H9 (cell line): ENCODE measurements around the gene FKBP11. TPM values are rescaled to one million over a fixed set of nuclear protein-coding genes. Genes with fewer than 3 reads are reported as not detected.

Experiments
- DNase-seq: peaks from one replicate; pipeline ENCODE4 v3.0.0-alpha.2; 2017
- H2AFZ ChIP-seq: one replicate; pipeline ENCODE4 v1.6.1; 2013; ENCODE audit warnings: mild to moderate bottlenecking, low read length, control low read depth, moderate library complexity
- H2AK5ac ChIP-seq: 2 replicates; pipeline ENCODE4 v1.6.1; 2013; ENCODE audit warnings: low read length, control low read depth, mixed read lengths; ENCODE audit not compliant: insufficient read length
- H2BK120ac ChIP-seq: one replicate; pipeline ENCODE4 v1.6.1; 2013; ENCODE audit warnings: low read depth, mild to moderate bottlenecking, low read length, control low read depth, inconsistent platforms; ENCODE audit not compliant: poor library complexity, severe bottlenecking
- H2BK12ac ChIP-seq: 2 replicates; pipeline ENCODE4 v1.6.1; 2013; ENCODE audit warnings: low read length, control low read depth, mixed read lengths, low read depth; ENCODE audit not compliant: insufficient read length
- H2BK15ac ChIP-seq: 2 replicates; pipeline ENCODE4 v1.6.1; 2013; ENCODE audit warnings: low read depth, low read length, control low read depth
- H2BK20ac ChIP-seq: one replicate; pipeline ENCODE4 v1.6.1; 2013; ENCODE audit warnings: low read depth, mild to moderate bottlenecking, low read length, control low read depth, inconsistent platforms; ENCODE audit not compliant: poor library complexity, severe bottlenecking
- H2BK5ac ChIP-seq: 2 replicates; pipeline ENCODE4 v1.6.1; 2013; ENCODE audit warnings: low read length, control low read depth, mixed read lengths; ENCODE audit not compliant: insufficient read length
- H3K14ac ChIP-seq: 2 replicates; pipeline ENCODE4 v1.6.1; 2013; ENCODE audit warnings: low read length, control low read depth; ENCODE audit not compliant: insufficient read depth
- H3K18ac ChIP-seq: 2 replicates; pipeline ENCODE4 v1.6.1; 2013; ENCODE audit warnings: low read depth, mild to moderate bottlenecking, mixed read lengths, low read length, control low read depth; ENCODE audit not compliant: insufficient read length
- H3K23ac ChIP-seq: 2 replicates; pipeline ENCODE4 v1.6.1; 2013; ENCODE audit warnings: low read length, control low read depth, mixed read lengths, low read depth; ENCODE audit not compliant: insufficient read length
- H3K23me2 ChIP-seq: 2 replicates; pipeline ENCODE4 v1.6.1; 2013; ENCODE audit warnings: low read depth, mild to moderate bottlenecking, mixed read lengths, low read length, control low read depth; ENCODE audit not compliant: insufficient read length, poor library complexity, severe bottlenecking
- H3K27ac ChIP-seq: 2 replicates; pipeline ENCODE4 v1.5.1; 2013; ENCODE audit warnings: low read length, control low read depth, mixed read lengths, low read depth; ENCODE audit not compliant: insufficient read length
- H3K27me3 ChIP-seq: 2 replicates; pipeline ENCODE4 v1.6.1; 2013; ENCODE audit warnings: low read length, control low read depth, inconsistent platforms; ENCODE audit not compliant: insufficient read depth
- H3K4ac ChIP-seq: 2 replicates; pipeline ENCODE4 v1.6.1; 2013; ENCODE audit warnings: low read depth, mild to moderate bottlenecking, control low read depth, inconsistent platforms, low read length, moderate library complexity
- H3K4me1 ChIP-seq: 2 replicates; pipeline ENCODE4 v1.6.1; 2013; ENCODE audit warnings: low read length, control low read depth, inconsistent platforms; ENCODE audit not compliant: insufficient read depth
- H3K4me2 ChIP-seq: 2 replicates; pipeline ENCODE4 v1.6.1; 2013; ENCODE audit warnings: low read length, control low read depth, mixed read lengths; ENCODE audit not compliant: insufficient read length, insufficient read depth
- H3K56ac ChIP-seq: 2 replicates; pipeline ENCODE4 v1.6.1; 2013; ENCODE audit warnings: low read depth, mild to moderate bottlenecking, mixed read lengths, low read length, control low read depth; ENCODE audit not compliant: insufficient read length
- H3K79me1 ChIP-seq: 2 replicates; pipeline ENCODE4 v1.6.1; 2013; ENCODE audit warnings: low read depth, mild to moderate bottlenecking, moderate library complexity, low read length, control low read depth, inconsistent platforms; ENCODE audit not compliant: insufficient read depth, poor library complexity, severe bottlenecking
- H3K79me2 ChIP-seq: 2 replicates; pipeline ENCODE4 v1.6.1; 2013; ENCODE audit warnings: low read length, control low read depth, inconsistent platforms; ENCODE audit not compliant: insufficient read depth
- H3K9ac ChIP-seq: 2 replicates; pipeline ENCODE4 v1.6.1; 2013; ENCODE audit warnings: low read length, control low read depth, mixed read lengths; ENCODE audit not compliant: insufficient read length; ENCODE audit errors: extremely low read depth
- H3K9me3 ChIP-seq: one replicate; pipeline ENCODE4 v1.6.1; 2013; ENCODE audit warnings: low read depth, low read length, inconsistent platforms; ENCODE audit not compliant: control insufficient read depth
- H3T11ph ChIP-seq: one replicate; pipeline ENCODE4 v1.6.1; 2013; ENCODE audit warnings: mild to moderate bottlenecking, low read length, control low read depth, inconsistent platforms
- H4K20me1 ChIP-seq: one replicate; pipeline ENCODE4 v1.6.1; 2013; ENCODE audit not compliant: control insufficient read depth, insufficient read length, insufficient read depth
- H4K5ac ChIP-seq: 2 replicates; pipeline ENCODE4 v1.6.1; 2013; ENCODE audit warnings: low read depth, mild to moderate bottlenecking, mixed read lengths, low read length, control low read depth; ENCODE audit not compliant: insufficient read length
- H4K8ac ChIP-seq: replicated peaks from 2 replicates; pipeline ENCODE4 v1.6.1; 2013; ENCODE audit warnings: low read length, control low read depth, mixed read lengths, low read depth; ENCODE audit not compliant: insufficient read length
- H4K91ac ChIP-seq: 2 replicates; pipeline ENCODE4 v1.6.1; 2013; ENCODE audit warnings: low read depth, mild to moderate bottlenecking, moderate library complexity, mixed read lengths, low read length, control low read depth; ENCODE audit not compliant: insufficient read length
- H3K27ac Mint-ChIP-seq, 3 experiments: 2 replicates in 2 of 3; 3 replicates in 1 of 3; pipeline ENCODE4 v1.8.0; 2020 to 2021; ENCODE audit warnings: mixed read lengths in 3 of 3, mild to moderate bottlenecking in 1 of 3, moderate library complexity in 1 of 3
- H3K27me3 Mint-ChIP-seq: 2 replicates; pipeline ENCODE4 v1.8.0; 2021; ENCODE audit warnings: low read depth, mild to moderate bottlenecking, moderate library complexity, mixed read lengths
- H3K36me3 Mint-ChIP-seq, 3 experiments: 2 replicates in 2 of 3; 3 replicates in 1 of 3; pipeline ENCODE4 v1.8.0; 2020 to 2021; ENCODE audit warnings: low read depth in 3 of 3, mixed read lengths in 3 of 3; ENCODE audit not compliant: insufficient read depth in 1 of 3
- H3K4me1 Mint-ChIP-seq, 2 experiments: 2 replicates each; pipeline ENCODE4 v1.8.0; 2020; ENCODE audit warnings: mixed read lengths in 2 of 2
- H3K4me3 Mint-ChIP-seq, 2 experiments: 2 replicates in 1 of 2; 3 replicates in 1 of 2; pipeline ENCODE4 v1.8.0; 2020 to 2021; ENCODE audit warnings: mild to moderate bottlenecking in 2 of 2, mixed read lengths in 2 of 2, moderate library complexity in 1 of 2
- H3K9me3 Mint-ChIP-seq, 2 experiments: 2 replicates in 1 of 2; 3 replicates in 1 of 2; pipeline ENCODE4 v1.8.0; 2020; ENCODE audit warnings: mild to moderate bottlenecking in 2 of 2, mixed read lengths in 2 of 2, moderate library complexity in 1 of 2
- CTCF ChIP-seq: fragments of 200-600 bp; sonication (generic); conservative IDR thresholded peaks from 3 replicates; pipeline ENCODE4 v1.8.0; 2021; ENCODE audit warnings: antibody characterized with exemption, mild to moderate bottlenecking
- WGBS: extraction: QIAGEN DNeasy Blood & Tissue Kit; methylation state at CpG from one replicate; pipeline ENCODE4 v1.1.7; 2013; ENCODE audit warnings: missing lambda C conversion rate, low lambda C conversion rate, mixed read lengths; ENCODE audit not compliant: insufficient read length; ENCODE audit errors: extremely low coverage; 5-methylcytosine and 5-hydroxymethylcytosine counted together
- total RNA-seq: library from RNA; stranded (reverse); gene quantifications from 2 replicates; pipeline ENCODE4 v1.2.1, GENCODE V29; 2021

Gene FKBP11
- total RNA-seq, 1 experiment from 2014 or later, result 40.8 TPM

DNA sequence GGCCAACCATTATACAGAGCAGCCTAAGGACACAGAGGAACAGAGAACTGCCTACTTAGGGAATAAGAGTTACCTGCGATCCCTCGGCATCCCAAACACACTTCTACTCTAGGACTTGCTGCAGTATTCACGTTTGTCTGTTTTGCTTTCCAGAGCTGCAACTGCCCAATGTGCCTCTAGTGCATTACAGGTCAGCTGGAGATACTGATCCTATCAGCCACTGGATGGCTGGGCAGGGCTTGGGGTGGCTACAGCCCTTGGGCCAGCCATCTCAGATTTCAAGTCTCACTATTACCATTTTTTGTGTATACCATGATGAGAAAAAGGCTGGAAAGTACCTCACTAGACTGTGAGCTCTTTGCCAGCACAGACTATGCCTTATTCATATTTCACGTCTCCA, 27.4 kb upstream of the FKBP11 start:
- H3K27ac ChIP-seq, result no peak overlapping the region
- H2BK120ac ChIP-seq, result no peak overlapping the region
- no peak overlapping the region for H3K23ac ChIP-seq
- H2AK5ac ChIP-seq, result no peak overlapping the region
- no peak overlapping the region for H3K56ac ChIP-seq
- WGBS, result no CpG with 5 or more reads among the region's 4 CpGs
- no peak overlapping the region for H3K18ac ChIP-seq
- Mint-ChIP-seq H3K27me3 (no peaks in the 10 kb centered on the region), H3K4me3 (no peak overlapping the region), H3K27ac (no peak overlapping the region; a peak in 1 of 7 replicates), H3K9me3 (no peaks in the 10 kb centered on the region), H3K36me3 (peaks cover 8 to 64% (median 38%) of the 10 kb centered on the region in 3 experiments; a peak in 6 of 7 replicates), H3K4me1 (peaks cover 18 to 21% of the 10 kb centered on the region in 2 experiments)
- H2BK5ac ChIP-seq, result no peak overlapping the region
- peaks cover 41% of the 10 kb centered on the region; the same call in 1 of the 2 replicates for H3K79me2 ChIP-seq
- no peak overlapping the region for H4K91ac ChIP-seq
- H3K27me3 ChIP-seq, result no peaks in the 10 kb centered on the region
- no peak overlapping the region for H2BK20ac ChIP-seq
- no peak overlapping the region for H2BK15ac ChIP-seq
- H4K5ac ChIP-seq, result no peak overlapping the region
- H4K20me1 ChIP-seq, result no peaks in the 10 kb centered on the region
- H2BK12ac ChIP-seq, result no peak overlapping the region
- H3K4me1 ChIP-seq, result no peaks in the 10 kb centered on the region
- TF ChIP-seq CTCF, result no peak
- no peak overlapping the region for H4K8ac ChIP-seq
- peaks cover 7% of the 10 kb centered on the region for H3K23me2 ChIP-seq
- H3K9me3 ChIP-seq, result no peaks in the 10 kb centered on the region
- no peak overlapping the region for H3K14ac ChIP-seq
- no peak overlapping the region for H3K9ac ChIP-seq
- no peak overlapping the region for H3K4ac ChIP-seq
- no peak overlapping the region for H2AFZ ChIP-seq
- peaks cover 3% of the 10 kb centered on the region for H3K79me1 ChIP-seq
- no peak overlapping the region for H3T11ph ChIP-seq
- DNase-seq, result no peak
- no peak overlapping the region for H3K4me2 ChIP-seq
